OCI-LY3 (cell line): Measurements from ENCODE around the gene ASTL.

Experiments used
- H2AFZ ChIP-seq: fragments of 200-600, 300-600 bp; shearing (Covaris generic); 2 replicates; pipeline ENCODE4 v1.6.0; 2014; ENCODE audit warnings: antibody characterized with exemption, low read depth, low read length
- H3K27ac ChIP-seq: fragments of 200-600, 300-600 bp; sonication (generic); 2 replicates; pipeline ENCODE4 v1.5.1; 2014; ENCODE audit warnings: mild to moderate bottlenecking, low read length, moderate library complexity, mixed read lengths
- H3K27me3 ChIP-seq: fragments of 200-600, 300-600 bp; sonication (generic); 2 replicates; pipeline ENCODE4 v1.6.1; 2014; ENCODE audit warnings: low read depth, low read length, mixed read lengths
- H3K36me3 ChIP-seq: fragments of 200-600, 300-600 bp; sonication (generic); replicated peaks from 2 replicates; pipeline ENCODE3; 2014; ENCODE audit warnings: low read depth, low read length, mixed read lengths
- H3K4me1 ChIP-seq: fragments of 300-600, 200-600 bp; sonication (generic); 2 replicates; pipeline ENCODE4 v1.6.1; 2014; ENCODE audit warnings: low read length, mixed read lengths
- H3K4me2 ChIP-seq: fragments of 200-600, 300-600 bp; sonication (generic); 2 replicates; pipeline ENCODE4 v1.6.1; 2014; ENCODE audit warnings: low read length, mixed read lengths
- H3K4me3 ChIP-seq: fragments of 300-600, 200-600 bp; sonication (generic); 2 replicates; pipeline ENCODE4 v1.5.1; 2014; ENCODE audit warnings: antibody characterized with exemption, mild to moderate bottlenecking, low read length, moderate library complexity
- H3K79me2 ChIP-seq: fragments of 300-600, 200-600 bp; shearing (Covaris generic); 2 replicates; pipeline ENCODE4 v1.6.1; 2014; ENCODE audit warnings: mild to moderate bottlenecking, low read length, mixed read lengths
- H3K9ac ChIP-seq: fragments of 300-600, 200-600 bp; shearing (Covaris generic); 2 replicates; pipeline ENCODE4 v1.6.0; 2014; ENCODE audit warnings: mild to moderate bottlenecking, low read length, moderate library complexity
- H3K9me3 ChIP-seq: fragments of 200-600, 300-600 bp; shearing (Covaris generic); 2 replicates; pipeline ENCODE4 v1.6.1; 2014; ENCODE audit warnings: low read length, mixed read lengths; ENCODE audit not compliant: insufficient read depth
- H4K20me1 ChIP-seq: fragments of 200-600, 300-600 bp; sonication (generic); 2 replicates; pipeline ENCODE4 v1.6.1; 2016; ENCODE audit warnings: low read length, mixed read lengths; ENCODE audit not compliant: insufficient read depth
- EZH2phosphoT487 ChIP-seq: fragments of 200-600 bp; shearing (Covaris generic); IDR thresholded peaks from 2 replicates; pipeline ENCODE4 v1.6.1; 2018; ENCODE audit warnings: antibody characterized with exemption, mixed run types, low read depth
- TF ChIP-seq, protein P1 (sequence below): fragments of 200-600, 300-600 bp; sonication (generic); IDR thresholded peaks from 2 replicates; pipeline ENCODE4 v1.5.1; 2014; ENCODE audit warnings: antibody characterized with exemption, low read length, low read depth

The ASTL gene

DNA sequence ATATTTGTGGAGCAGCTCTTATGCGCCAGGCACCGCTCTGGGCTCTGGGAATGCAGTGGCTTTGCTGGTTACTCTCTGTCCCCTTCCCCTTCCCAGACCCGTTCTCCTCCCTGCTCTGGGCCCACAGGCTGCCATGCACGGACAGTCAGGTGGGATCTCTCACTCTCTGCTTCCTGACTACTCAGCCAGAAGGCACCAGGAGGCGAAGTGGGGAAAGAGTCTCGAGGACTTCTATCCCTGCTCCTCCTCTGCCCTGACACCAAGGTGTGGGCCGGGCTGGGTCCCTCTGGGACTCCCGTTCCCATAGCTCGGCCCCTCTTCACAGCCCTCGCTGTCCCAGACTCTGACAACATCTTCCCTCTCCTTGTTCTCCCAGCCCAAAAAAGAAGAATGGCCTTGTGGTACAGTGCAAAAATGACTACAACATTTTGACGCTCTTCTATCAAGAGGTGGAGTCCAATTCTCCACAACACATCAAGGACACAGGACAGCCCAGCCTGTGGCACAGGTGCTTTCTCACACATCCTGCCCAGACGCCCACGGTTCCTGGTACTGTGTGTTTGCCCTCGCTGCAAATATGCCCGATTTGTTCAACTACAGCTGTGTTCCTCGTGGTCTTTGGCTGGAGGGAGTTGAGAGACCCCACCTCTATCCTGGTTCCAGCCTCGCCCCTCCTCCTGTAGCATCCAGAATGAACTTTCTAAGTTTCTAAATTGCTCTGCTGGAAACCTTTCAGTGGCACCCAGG is 21.0 kb upstream of the ASTL start:
- Histone ChIP-seq H2AFZ (no peak overlapping the region), H3K4me1 (peaks cover 54% of the 10 kb centered on the region), H3K9ac (no peak overlapping the region)

DNA sequence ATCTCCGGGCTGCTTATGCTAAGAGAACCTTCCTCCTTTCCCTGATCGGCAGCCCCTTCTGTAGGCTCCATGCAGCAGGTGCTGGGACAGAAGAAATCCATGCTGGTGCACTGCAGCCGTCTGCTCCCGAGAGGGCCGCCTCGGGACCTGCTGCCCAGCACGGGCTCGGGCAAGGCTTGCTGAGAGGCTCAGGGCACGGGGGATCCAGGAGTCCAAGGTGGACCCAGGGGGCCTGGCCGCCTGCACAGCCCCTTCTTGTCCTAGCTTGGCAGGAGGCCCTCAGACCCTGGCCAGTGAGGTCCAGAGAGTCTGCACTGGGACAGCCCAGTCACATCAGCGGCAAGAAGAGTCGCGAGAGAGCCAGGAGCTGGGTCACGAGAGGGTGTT is 20.2 kb upstream of the ASTL start:
- no peak overlapping the region for H3K4me3 ChIP-seq
- H3K4me1 ChIP-seq = peaks cover 47% of the 10 kb centered on the region
- H3K4me2 ChIP-seq = 0 out of 2 replicates have a peak overlapping the region, but pooled peaks have one; percentile 47

More for the DNA sequence above, 21.0 kb upstream of the ASTL start:
- Histone ChIP-seq H3K9me3 (no peaks in the 10 kb centered on the region), H3K27me3 (no peaks in the 10 kb centered on the region), H3K4me3 (no peak overlapping the region), H3K27ac (no peak overlapping the region), H3K4me2 (no peak overlapping the region), H3K79me2 (no peaks in the 10 kb centered on the region), H3K36me3 (no peaks in the 10 kb centered on the region), H4K20me1 (no peaks in the 10 kb centered on the region)
- TF ChIP-seq, protein P1, sequence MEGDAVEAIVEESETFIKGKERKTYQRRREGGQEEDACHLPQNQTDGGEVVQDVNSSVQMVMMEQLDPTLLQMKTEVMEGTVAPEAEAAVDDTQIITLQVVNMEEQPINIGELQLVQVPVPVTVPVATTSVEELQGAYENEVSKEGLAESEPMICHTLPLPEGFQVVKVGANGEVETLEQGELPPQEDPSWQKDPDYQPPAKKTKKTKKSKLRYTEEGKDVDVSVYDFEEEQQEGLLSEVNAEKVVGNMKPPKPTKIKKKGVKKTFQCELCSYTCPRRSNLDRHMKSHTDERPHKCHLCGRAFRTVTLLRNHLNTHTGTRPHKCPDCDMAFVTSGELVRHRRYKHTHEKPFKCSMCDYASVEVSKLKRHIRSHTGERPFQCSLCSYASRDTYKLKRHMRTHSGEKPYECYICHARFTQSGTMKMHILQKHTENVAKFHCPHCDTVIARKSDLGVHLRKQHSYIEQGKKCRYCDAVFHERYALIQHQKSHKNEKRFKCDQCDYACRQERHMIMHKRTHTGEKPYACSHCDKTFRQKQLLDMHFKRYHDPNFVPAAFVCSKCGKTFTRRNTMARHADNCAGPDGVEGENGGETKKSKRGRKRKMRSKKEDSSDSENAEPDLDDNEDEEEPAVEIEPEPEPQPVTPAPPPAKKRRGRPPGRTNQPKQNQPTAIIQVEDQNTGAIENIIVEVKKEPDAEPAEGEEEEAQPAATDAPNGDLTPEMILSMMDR = no peak
- TF ChIP-seq EZH2phosphoT487 = no peak

GRCh38 chr2:96157649-96158553 is 19.6 kb upstream of the ASTL start:
- H3K79me2 ChIP-seq = no peaks in the 10 kb centered on the region
- H3K4me3 ChIP-seq = peak overlapping the region; percentile 7
- TF ChIP-seq, protein P1 = no peak
- TF ChIP-seq EZH2phosphoT487 = no peak
- peak overlapping the region; percentile 44; the same call in 1 of the 2 replicates for H3K9ac ChIP-seq
- no peaks in the 10 kb centered on the region for H3K36me3 ChIP-seq
- peak overlapping the region; percentile 2; the same call in 1 of the 2 replicates for H2AFZ ChIP-seq
- peaks cover 40% of the 10 kb centered on the region for H3K4me1 ChIP-seq
- no peaks in the 10 kb centered on the region for H3K27me3 ChIP-seq
- no peaks in the 10 kb centered on the region for H4K20me1 ChIP-seq
- peak overlapping the region; percentile 47 for H3K4me2 ChIP-seq
- peak overlapping the region; percentile 9; the same call in 1 of the 2 replicates for H3K27ac ChIP-seq
- H3K9me3 ChIP-seq = no peaks in the 10 kb centered on the region

More for the DNA sequence above, 20.2 kb upstream of the ASTL start:
- Histone ChIP-seq H3K9me3 (no peaks in the 10 kb centered on the region), H4K20me1 (no peaks in the 10 kb centered on the region), H2AFZ (no peak overlapping the region), H3K36me3 (no peaks in the 10 kb centered on the region), H3K9ac (no peak overlapping the region; the same call in 1 of the 2 replicates), H3K79me2 (no peaks in the 10 kb centered on the region), H3K27me3 (no peaks in the 10 kb centered on the region), H3K27ac (no peak overlapping the region)
- TF ChIP-seq, protein P1 = no peak
- TF ChIP-seq EZH2phosphoT487 = no peak
